Measurements from ENCODE around the gene URB1.

DNA sequence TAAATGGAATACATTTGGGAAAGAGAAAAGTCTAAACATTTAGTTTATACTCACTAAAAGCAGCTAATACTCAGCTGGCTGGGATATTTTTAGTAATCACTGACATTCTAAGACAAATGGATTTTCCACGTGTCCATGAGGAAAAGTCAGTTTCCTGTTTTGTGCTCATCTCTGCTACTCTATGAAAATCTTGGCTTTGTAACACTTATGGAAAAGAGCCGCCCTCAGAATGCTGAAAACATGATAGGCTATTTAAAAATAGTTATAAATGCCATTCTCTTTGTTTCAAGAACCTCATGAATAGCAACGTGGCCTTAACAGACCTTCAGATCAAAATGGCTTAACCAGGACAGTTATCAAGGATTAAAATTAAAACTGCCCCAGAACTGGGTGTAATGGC lies 64.2 kb downstream of the URB1 start:
- TF ChIP-seq, protein P1, sequence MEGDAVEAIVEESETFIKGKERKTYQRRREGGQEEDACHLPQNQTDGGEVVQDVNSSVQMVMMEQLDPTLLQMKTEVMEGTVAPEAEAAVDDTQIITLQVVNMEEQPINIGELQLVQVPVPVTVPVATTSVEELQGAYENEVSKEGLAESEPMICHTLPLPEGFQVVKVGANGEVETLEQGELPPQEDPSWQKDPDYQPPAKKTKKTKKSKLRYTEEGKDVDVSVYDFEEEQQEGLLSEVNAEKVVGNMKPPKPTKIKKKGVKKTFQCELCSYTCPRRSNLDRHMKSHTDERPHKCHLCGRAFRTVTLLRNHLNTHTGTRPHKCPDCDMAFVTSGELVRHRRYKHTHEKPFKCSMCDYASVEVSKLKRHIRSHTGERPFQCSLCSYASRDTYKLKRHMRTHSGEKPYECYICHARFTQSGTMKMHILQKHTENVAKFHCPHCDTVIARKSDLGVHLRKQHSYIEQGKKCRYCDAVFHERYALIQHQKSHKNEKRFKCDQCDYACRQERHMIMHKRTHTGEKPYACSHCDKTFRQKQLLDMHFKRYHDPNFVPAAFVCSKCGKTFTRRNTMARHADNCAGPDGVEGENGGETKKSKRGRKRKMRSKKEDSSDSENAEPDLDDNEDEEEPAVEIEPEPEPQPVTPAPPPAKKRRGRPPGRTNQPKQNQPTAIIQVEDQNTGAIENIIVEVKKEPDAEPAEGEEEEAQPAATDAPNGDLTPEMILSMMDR (IDR thresholded peaks at IDR 0.05) = no peak
- TF ChIP-seq POLR2AphosphoS5 (IDR thresholded peaks at IDR 0.05) = peak in 1 of 3 donors; percentile 10

Measured in transverse colon (tissue), 4 donors.